Ectodermal cell (in vitro differentiated cells): Measurements from ENCODE around the gene KIF3C. TPM values are rescaled to one million over a fixed set of nuclear protein-coding genes. Genes with fewer than 3 reads are reported as not detected.
"Not testable (repeated sequence)": the region's sequence is repeated elsewhere in the genome, so short reads cannot be mapped to it uniquely, and the experiment has no call there.

Source experiments
- H3K27ac ChIP-seq: 2 replicates; pipeline ENCODE4 v1.7.0; 2013; ENCODE audit warnings: mild to moderate bottlenecking, low read depth, low read length; ENCODE audit not compliant: insufficient read depth, poor library complexity, severe bottlenecking
- H3K27me3 ChIP-seq: 2 replicates; pipeline ENCODE4 v1.7.0; 2013; ENCODE audit warnings: mild to moderate bottlenecking, low read length; ENCODE audit not compliant: insufficient read depth, control insufficient read depth, poor library complexity, severe bottlenecking
- H3K36me3 ChIP-seq: one replicate; pipeline ENCODE4 v1.7.0; 2013; ENCODE audit warnings: low read length; ENCODE audit not compliant: control insufficient read depth, insufficient read depth
- H3K4me1 ChIP-seq: one replicate; pipeline ENCODE4 v1.7.0; 2013; ENCODE audit warnings: low read length; ENCODE audit not compliant: control insufficient read depth, insufficient read depth
- H3K4me3 ChIP-seq: 2 replicates; pipeline ENCODE4 v1.7.0; 2013; ENCODE audit warnings: low read depth, low read length, control low read depth; ENCODE audit not compliant: insufficient read depth
- H3K9me3 ChIP-seq: 2 replicates; pipeline ENCODE4 v1.7.0; 2013; ENCODE audit warnings: mild to moderate bottlenecking, low read length, moderate library complexity; ENCODE audit not compliant: control insufficient read depth
- WGBS, 2 experiments: methylation state at CpG; one replicate each; pipeline ENCODE4 v1.1.7; 2013; ENCODE audit warnings: missing lambda C conversion rate in 2 of 2; 5-methylcytosine and 5-hydroxymethylcytosine counted together
- polyA plus RNA-seq, 4 experiments: library from polyadenylated mRNA; stranded (reverse); fragments of 50-300 nt; gene quantifications; one replicate each; pipeline ENCODE4 v1.2.3, GENCODE V29; 2013

The KIF3C gene
- 37.6 TPM for polyA plus RNA-seq (2013, experiment 1 of 4)
- 34.8 TPM for polyA plus RNA-seq (2013, experiment 2 of 4)
- polyA plus RNA-seq (2013, experiment 3 of 4): 31.9 TPM
- 34.5 TPM for polyA plus RNA-seq (2013, experiment 4 of 4)

GRCh38 chr2:25982273-25982967 lies at the start of gene KIF3C:
KIF3C (minus strand) TSS chr2:25982497; CDS start chr2:25981917, 580 bp downstream.
- peaks cover 23% of the 10 kb centered on the region for H3K4me1 ChIP-seq
- peak within 1 kb of the TSS; percentile 85 for H3K27ac ChIP-seq
- 1% methylated on average over 58 of the region's 58 CpGs for WGBS, 2 experiments
- H3K4me3 ChIP-seq: peak within 1 kb of the TSS; percentile 76
- H3K36me3 ChIP-seq: no peaks in the 10 kb centered on the region
- H3K9me3 ChIP-seq: no peaks in the 10 kb centered on the region
- H3K27me3 ChIP-seq: no peaks in the 10 kb centered on the region

- H3K27ac ChIP-seq, H3K4me1 ChIP-seq, H3K27me3 ChIP-seq, H3K4me3 ChIP-seq, H3K36me3 ChIP-seq, H3K9me3 ChIP-seq: not testable (repeated sequence)
- WGBS, 2 experiments: 91 to 94% methylated on average over 16 of the region's 16 CpGs
Observed at GRCh38 chr2:26028083-26028482, 45.8 kb upstream of the KIF3C start.

- Histone ChIP-seq H3K4me1 (no peaks in the 10 kb centered on the region), H3K9me3 (no peaks in the 10 kb centered on the region), H3K4me3 (no peak overlapping the region), H3K36me3 (no peaks in the 10 kb centered on the region), H3K27me3 (no peaks in the 10 kb centered on the region), H3K27ac (no peak overlapping the region)
Observed at GRCh38 chr2:26025509-26025908, 43.2 kb upstream of the KIF3C start.

GRCh38 chr2:26024260-26024659 lies 42.0 kb upstream of the KIF3C start:
- Histone ChIP-seq H3K9me3 (no peaks in the 10 kb centered on the region), H3K27ac (no peak overlapping the region), H3K4me3 (no peak overlapping the region), H3K27me3 (no peaks in the 10 kb centered on the region), H3K4me1 (no peaks in the 10 kb centered on the region), H3K36me3 (no peaks in the 10 kb centered on the region)
- WGBS, 2 experiments: 96% methylated on average over 2 of the region's 2 CpGs; no CpG with 5 or more reads in 1 of the 2 experiments

GRCh38 chr2:26020231-26020640 lies 37.9 kb upstream of the KIF3C start:
- Histone ChIP-seq H3K4me3 (no peak overlapping the region), H3K27me3 (no peaks in the 10 kb centered on the region), H3K36me3 (no peaks in the 10 kb centered on the region), H3K4me1 (peaks cover 9% of the 10 kb centered on the region), H3K9me3 (no peaks in the 10 kb centered on the region), H3K27ac (no peak overlapping the region)
- 86 to 89% methylated on average over 4 of the region's 4 CpGs for WGBS, 2 experiments

- Histone ChIP-seq H3K4me1 (peaks cover 9% of the 10 kb centered on the region), H3K4me3 (no peak overlapping the region), H3K36me3 (no peaks in the 10 kb centered on the region), H3K27me3 (no peaks in the 10 kb centered on the region), H3K27ac (no peak overlapping the region), H3K9me3 (no peaks in the 10 kb centered on the region)
- WGBS, 2 experiments: 67 to 69% methylated on average over 3 of the region's 3 CpGs
Observed at GRCh38 chr2:26018184-26019055, 36.1 kb upstream of the KIF3C start.

GRCh38 chr2:26017464-26018183 lies 35.3 kb upstream of the KIF3C start:
- WGBS, 2 experiments: 94 to 96% methylated on average over 5 of the region's 5 CpGs

GRCh38 chr2:26016706-26017045 lies 34.4 kb upstream of the KIF3C start:
- not testable (repeated sequence) for H3K4me3 ChIP-seq, H3K27me3 ChIP-seq, H3K36me3 ChIP-seq, H3K27ac ChIP-seq, H3K9me3 ChIP-seq
- H3K4me1 ChIP-seq: peaks cover 21% of the 10 kb centered on the region
- WGBS, 2 experiments: 94 to 97% methylated on average over 4 of the region's 4 CpGs

More at GRCh38 chr2:26017464-26018183, 35.3 kb upstream of the KIF3C start:
- H3K9me3 ChIP-seq: no peaks in the 10 kb centered on the region
- peaks cover 11% of the 10 kb centered on the region for H3K4me1 ChIP-seq
- H3K27ac ChIP-seq: no peak overlapping the region
- no peaks in the 10 kb centered on the region for H3K36me3 ChIP-seq
- H3K4me3 ChIP-seq: no peak overlapping the region
- H3K27me3 ChIP-seq: no peaks in the 10 kb centered on the region

GRCh38 chr2:26016012-26016705 lies 33.9 kb upstream of the KIF3C start:
- H3K9me3 ChIP-seq: no peaks in the 10 kb centered on the region
- no peaks in the 10 kb centered on the region for H3K27me3 ChIP-seq
- H3K27ac ChIP-seq: no peak overlapping the region
- no peak overlapping the region for H3K4me3 ChIP-seq
- peaks cover 26% of the 10 kb centered on the region for H3K4me1 ChIP-seq
- 94 to 96% methylated on average over 13 of the region's 13 CpGs for WGBS, 2 experiments
- no peaks in the 10 kb centered on the region for H3K36me3 ChIP-seq
